IPS-11a (cell line): Measurements from ENCODE around the gene CCBE1.
"Not testable (repeated sequence)": the region's sequence is repeated elsewhere in the genome, so short reads cannot be mapped to it uniquely, and the experiment has no call there.

ENCODE experiments used
- H3K4me3 ChIP-seq: one replicate; pipeline ENCODE4 v1.5.1; 2013; ENCODE audit warnings: low read depth, low read length, control low read depth

The CCBE1 gene

GRCh38 chr18:59715966-59716369, 18.7 kb upstream of the CCBE1 start:
- no peak overlapping the region for H3K4me3 ChIP-seq

DNA sequence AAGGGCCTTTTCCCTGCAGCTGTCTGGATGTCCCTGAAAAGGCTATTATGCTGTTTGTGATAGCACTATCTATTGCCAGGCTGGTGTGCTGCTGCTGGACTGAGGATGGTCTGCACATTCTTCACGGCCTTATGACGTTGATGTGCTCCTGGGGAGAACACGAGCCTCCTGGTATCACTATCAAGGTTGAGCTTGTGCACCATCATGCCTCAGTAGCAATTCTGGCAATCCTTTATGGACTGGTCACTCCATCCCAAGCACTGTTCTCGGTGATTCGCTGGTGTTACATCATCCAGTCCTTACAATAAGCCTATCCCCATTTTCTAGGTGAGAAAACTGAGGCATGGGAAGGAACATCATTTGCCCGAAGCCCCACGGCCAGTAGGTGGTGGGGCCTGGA, 18.2 kb upstream of the CCBE1 start:
- no peak overlapping the region for H3K4me3 ChIP-seq

DNA sequence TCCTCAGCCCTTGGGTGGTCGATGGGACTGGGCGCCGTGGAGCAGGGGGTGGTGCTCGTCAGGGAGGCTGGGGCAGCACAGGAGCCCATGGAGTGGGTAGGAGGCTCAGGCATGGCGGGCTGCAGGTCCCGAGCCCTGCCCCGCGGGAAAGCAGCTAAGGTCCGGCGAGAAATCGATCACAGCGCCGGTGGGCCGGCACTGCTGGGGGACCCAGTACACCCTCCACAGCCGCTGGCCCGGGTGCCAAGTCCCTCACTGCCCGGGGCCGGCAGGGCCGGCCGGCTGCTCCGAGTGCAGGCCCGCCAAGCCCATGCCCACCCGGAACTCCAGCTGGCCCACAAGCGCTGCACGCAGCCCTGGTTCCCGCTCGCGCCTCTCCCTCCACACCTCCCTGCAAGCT, 16.9 kb upstream of the CCBE1 start:
- not testable (repeated sequence) for H3K4me3 ChIP-seq

DNA sequence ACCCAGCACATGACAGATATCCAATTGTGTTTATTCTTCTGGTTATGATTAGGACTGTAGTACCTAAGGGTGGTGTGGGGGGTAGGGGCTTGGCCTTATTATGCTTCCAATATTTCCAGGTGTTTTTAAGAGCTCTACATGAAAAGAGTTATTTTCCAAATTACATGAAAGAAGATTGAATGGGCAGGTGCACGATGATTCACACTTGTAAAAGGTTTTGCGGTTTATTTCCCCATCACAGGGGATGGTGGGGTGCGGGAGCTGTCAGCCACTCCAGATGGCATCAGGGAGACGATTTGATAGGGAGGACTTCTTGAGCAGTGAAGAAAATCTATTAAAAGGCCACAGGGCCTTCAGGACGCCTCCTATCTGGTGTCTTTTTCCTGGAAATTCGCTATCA, 15.1 kb upstream of the CCBE1 start:
- H3K4me3 ChIP-seq: no peak overlapping the region

GRCh38 chr18:59708988-59709387, 11.8 kb upstream of the CCBE1 start:
- H3K4me3 ChIP-seq: no peak overlapping the region

- no peak overlapping the region for H3K4me3 ChIP-seq
Measured at GRCh38 chr18:59707306-59707705, 10.1 kb upstream of the CCBE1 start.

GRCh38 chr18:59706499-59706898, 9.3 kb upstream of the CCBE1 start:
- no peak overlapping the region for H3K4me3 ChIP-seq

DNA sequence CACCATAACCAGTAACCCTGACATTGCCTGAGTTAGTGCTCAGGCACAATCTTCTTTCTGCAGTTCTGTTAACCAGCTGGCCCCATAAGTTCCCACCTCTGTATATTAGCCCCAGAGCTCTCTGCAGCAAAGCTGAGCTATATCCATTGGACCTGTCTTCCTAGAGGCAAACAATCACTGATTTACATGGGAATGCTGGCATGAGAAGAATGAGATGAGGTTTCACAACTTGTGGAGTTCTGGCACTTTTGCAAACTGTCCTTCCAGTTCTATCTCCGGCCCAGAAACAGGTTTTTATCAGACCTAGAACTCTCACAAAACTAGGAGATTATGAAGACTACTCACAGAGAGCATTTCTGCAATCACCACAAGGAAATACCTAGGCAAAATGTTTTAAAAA, 7.9 kb upstream of the CCBE1 start:
- H3K4me3 ChIP-seq: no peak overlapping the region

GRCh38 chr18:59704146-59704545, 6.9 kb upstream of the CCBE1 start:
- no peak overlapping the region for H3K4me3 ChIP-seq

DNA sequence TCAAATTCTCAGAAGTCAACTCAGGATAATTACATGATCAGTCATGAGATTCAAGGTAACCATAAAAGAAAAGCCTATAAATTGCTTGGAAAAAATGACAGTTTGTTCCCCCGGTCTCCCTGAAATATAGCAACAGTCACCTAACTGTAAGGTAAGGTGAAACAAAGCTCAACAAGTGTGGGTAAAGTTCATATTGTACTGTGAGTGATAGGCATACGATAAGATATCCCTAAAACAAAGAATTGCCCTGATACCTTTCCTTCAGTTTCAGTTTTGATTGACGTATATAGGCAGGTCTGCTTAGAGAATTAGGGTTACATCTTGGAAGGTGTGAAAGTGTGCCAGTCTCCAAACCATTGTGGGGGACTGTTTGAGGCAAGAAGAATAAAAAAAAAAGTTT, 4.0 kb upstream of the CCBE1 start:
- no peak overlapping the region for H3K4me3 ChIP-seq

- no peak overlapping the region for H3K4me3 ChIP-seq
Measured at GRCh38 chr18:59700535-59700967, 3.3 kb upstream of the CCBE1 start.

- no peak overlapping the region for H3K4me3 ChIP-seq
Measured at GRCh38 chr18:59699750-59700534, 2.7 kb upstream of the CCBE1 start.

DNA sequence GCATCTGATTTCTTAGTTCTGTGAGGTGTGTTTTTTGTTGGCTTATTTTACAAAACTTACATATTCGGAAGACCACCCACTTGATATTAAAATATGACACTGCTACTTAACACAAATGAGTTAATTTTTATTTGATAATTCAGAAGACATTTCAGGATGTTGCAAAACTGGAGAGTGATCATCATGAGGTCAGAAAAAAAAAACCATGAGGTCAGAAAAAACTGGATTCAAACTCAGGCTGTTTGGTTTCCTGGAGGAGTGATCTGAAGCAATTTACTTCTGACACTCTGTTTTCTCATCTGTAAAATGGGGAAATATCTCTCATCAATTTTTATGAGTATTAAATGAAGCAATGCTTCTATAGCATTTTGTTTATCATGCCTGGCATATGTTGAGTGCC, 1.8 kb upstream of the CCBE1 start:
- H3K4me3 ChIP-seq: no peak overlapping the region

DNA sequence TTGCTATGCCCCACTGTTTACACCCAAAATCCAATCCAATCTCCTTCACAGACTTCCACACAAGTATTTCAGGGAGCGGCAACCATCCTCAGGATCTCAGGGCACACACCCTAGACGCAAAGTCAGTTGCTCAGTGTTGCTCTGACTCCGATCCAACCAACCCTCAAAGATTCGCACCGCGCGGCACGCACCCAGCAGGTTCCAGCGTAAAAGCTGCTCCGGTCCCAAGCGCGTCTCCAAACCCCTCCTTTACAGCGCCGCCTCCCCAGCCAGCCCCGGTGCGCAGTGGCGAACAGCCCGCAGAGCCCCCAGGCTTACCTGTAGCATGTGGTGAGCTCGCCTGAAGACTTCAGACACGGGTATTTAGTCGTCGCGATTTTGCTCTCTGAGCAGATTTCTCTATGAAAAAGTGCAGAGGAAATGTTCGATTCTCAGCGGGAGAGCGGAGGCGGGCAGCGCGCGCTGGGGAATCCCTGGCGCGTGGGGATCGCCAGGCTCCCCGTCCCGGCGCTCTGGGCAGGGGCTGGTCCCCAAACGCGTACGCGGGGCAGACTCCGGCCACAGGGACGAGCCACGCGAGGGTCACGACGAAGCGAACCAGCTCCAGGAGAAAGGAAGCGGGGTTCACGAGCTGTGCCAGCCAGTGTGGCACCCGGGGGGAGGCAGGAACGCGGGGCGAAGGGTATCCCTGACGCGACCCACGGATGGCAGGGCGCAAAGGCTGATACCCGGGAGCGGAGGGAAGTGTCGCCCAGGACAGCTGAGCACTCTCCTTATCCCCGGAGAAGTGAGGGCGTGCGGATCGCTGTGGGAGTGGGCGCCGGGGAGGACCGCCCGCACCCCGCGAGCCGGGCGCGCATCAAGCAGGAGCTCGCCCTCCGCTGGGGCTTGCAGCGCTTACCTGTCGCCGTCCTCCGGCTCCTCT, 650 bp downstream of the CCBE1 start:
- H3K4me3 ChIP-seq: peak overlapping the region; percentile 62

GRCh38 chr18:59695551-59695950, 1.7 kb downstream of the CCBE1 start:
- no peak overlapping the region for H3K4me3 ChIP-seq

GRCh38 chr18:59694824-59695223, 2.4 kb downstream of the CCBE1 start:
- H3K4me3 ChIP-seq: no peak overlapping the region

DNA sequence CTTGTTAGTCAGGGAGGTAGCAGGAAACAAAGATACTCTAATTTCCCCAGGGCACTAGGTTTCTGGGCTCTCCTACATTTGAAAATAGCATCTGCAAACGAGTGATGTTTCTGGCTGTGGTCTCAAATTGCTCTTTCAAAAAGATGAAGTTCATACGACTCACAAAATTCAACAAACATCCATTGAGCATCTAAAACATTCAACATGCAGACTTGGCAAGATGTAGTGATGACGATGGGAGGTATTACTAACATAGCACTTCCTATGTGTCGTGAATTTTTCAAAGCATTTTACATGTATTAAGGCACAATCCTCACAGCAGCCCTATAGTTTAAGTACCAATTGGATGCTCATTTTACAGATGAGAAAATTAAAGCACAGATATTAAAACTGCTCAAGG, 5.2 kb downstream of the CCBE1 start:
- no peak overlapping the region for H3K4me3 ChIP-seq

DNA sequence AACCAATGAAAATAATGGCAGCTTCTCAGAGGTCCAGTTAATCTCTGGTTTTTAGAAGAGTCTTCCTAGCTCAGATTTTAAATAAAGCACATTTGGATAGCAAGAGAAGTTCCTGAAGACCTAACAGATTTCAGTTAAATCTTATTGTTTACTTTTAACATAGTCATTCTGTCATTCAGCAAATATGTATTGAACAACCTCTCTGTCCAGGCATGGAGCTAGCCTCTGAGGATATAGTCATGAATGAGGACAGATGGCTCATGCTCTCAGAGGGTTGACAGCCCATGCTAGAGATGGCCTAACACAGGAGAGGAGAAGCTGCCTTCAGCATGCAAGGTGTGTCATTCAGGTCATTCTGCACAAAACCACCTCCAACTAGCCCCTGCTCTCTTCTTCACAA, 6.2 kb downstream of the CCBE1 start:
- H3K4me3 ChIP-seq: no peak overlapping the region

GRCh38 chr18:59690186-59690982, 6.8 kb downstream of the CCBE1 start:
- H3K4me3 ChIP-seq: no peak overlapping the region

DNA sequence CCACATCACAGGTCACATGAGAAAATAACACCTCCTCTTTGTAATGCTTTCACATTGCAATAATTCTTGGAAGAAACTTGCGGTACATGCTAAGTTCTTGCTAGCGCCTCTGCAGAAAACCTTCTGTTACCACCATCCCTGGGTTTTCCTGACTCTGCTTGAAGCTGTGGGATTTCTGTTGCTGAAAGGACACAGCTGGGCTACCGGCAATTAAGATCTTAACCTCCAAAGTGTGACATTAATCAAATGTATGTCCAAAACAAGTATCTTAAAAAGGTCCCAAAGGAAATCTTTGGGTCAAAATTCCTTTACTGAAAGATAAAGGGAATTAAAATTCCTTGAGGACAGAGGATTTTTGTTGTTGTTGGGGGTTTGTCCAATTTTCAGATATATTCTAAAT, 7.5 kb downstream of the CCBE1 start:
- H3K4me3 ChIP-seq: no peak overlapping the region

GRCh38 chr18:59686260-59686659, 11.0 kb downstream of the CCBE1 start:
- no peak overlapping the region for H3K4me3 ChIP-seq
